ENCODE results near the gene ERBB3.

- TF ChIP-seq ZNF274 (IDR thresholded peaks at IDR 0.05; ENCODE audit: low read depth, low read length), result no peak
- TF ChIP-seq SUZ12 (IDR thresholded peaks at IDR 0.05; ENCODE audit: extremely low read depth, insufficient read depth, insufficient read length), result no peak
- TF ChIP-seq YY1 (IDR thresholded peaks at IDR 0.05; ENCODE audit: insufficient read depth, insufficient read length), result no peak
Measured at GRCh38 chr12:56097738-56098137, 17.8 kb downstream of the ERBB3 start.

Data from NT2/D1 (cell line).